Measurements from ENCODE around the gene TP53BP2. TPM values are rescaled to one million over a fixed set of nuclear protein-coding genes. Genes with fewer than 3 reads are reported as not detected.
"Not testable (repeated sequence)": the region's sequence is repeated elsewhere in the genome, so short reads cannot be mapped to it uniquely, and the experiment has no call there.

The TP53BP2 gene
- total RNA-seq, 2 experiments from 2014 or later, result 21.1 to 21.7 TPM

GRCh38 chr1:223742856-223743517, 102.8 kb downstream of the TP53BP2 start:
- Histone ChIP-seq H3K4me2 (ENCODE audit: low read length) (no peak overlapping the region), H3K9me2 (ENCODE audit: insufficient read depth, low read length) (no peaks in the 10 kb centered on the region), H3K4me1 (ENCODE audit: insufficient read depth, low read length, poor library complexity, severe bottlenecking) (no peaks in the 10 kb centered on the region), H2AFZ (ENCODE audit: low read length) (no peak overlapping the region), H3K4me3 (ENCODE audit: low read depth, low read length, poor library complexity, severe bottlenecking) (no peak overlapping the region), H3K27ac (ENCODE audit: low read depth, low read length, poor library complexity, severe bottlenecking) (no peak overlapping the region), H3K9me3 (ENCODE audit: low read length) (no peaks in the 10 kb centered on the region), H3K79me2 (ENCODE audit: insufficient read depth, low read depth, low read length) (no peaks in the 10 kb centered on the region), H3K36me3 (ENCODE audit: insufficient read depth, low read length) (no peaks in the 10 kb centered on the region), H4K20me1 (ENCODE audit: insufficient read depth, low read length) (no peaks in the 10 kb centered on the region)
- intact Hi-C loops (cut with micrococcal nuclease; ENCODE audit: unreplicated experiment), result no loop called here
- TF ChIP-seq EZH2phosphoT487 (IDR thresholded peaks at IDR 0.05; ENCODE audit: borderline replicate concordance, low read depth, low read length) (no peak), CTCF (conservative IDR thresholded peaks at IDR 0.05; ENCODE audit: low read length) (no peak)
- ChIA-PET POLR2A (no interaction called here), CTCF (ENCODE audit: unreplicated experiment) (no interaction called here)
- DNase-seq (ENCODE audit: low spot score), result no peak
- no TSS peak for BruUV-seq (replicated peaks)

- H3K9me2 ChIP-seq (ENCODE audit: insufficient read depth, low read length), result no peaks in the 10 kb centered on the region
- H3K79me2 ChIP-seq (ENCODE audit: insufficient read depth, low read depth, low read length), result no peaks in the 10 kb centered on the region
- no TSS peak for BruUV-seq (replicated peaks)
- H3K4me2 ChIP-seq (ENCODE audit: low read length), result no peak overlapping the region
- no peak overlapping the region for H3K4me3 ChIP-seq (ENCODE audit: low read depth, low read length, poor library complexity, severe bottlenecking)
- no peaks in the 10 kb centered on the region for H3K4me1 ChIP-seq (ENCODE audit: insufficient read depth, low read length, poor library complexity, severe bottlenecking)
- H4K20me1 ChIP-seq (ENCODE audit: insufficient read depth, low read length), result no peaks in the 10 kb centered on the region
- CTCF ChIA-PET (ENCODE audit: unreplicated experiment), result no interaction called here
- TF ChIP-seq EZH2phosphoT487 (IDR thresholded peaks at IDR 0.05; ENCODE audit: borderline replicate concordance, low read depth, low read length), result no peak
- TF ChIP-seq CTCF (conservative IDR thresholded peaks at IDR 0.05; ENCODE audit: low read length), result no peak
- POLR2A ChIA-PET, result interaction anchor here (0.7 kb wide), 1 partner anchor 1004 kb away, joined by 3 read pairs; no protein-coding TSS in a partner anchor
- H3K9me3 ChIP-seq (ENCODE audit: low read length), result no peaks in the 10 kb centered on the region
- DNase-seq (ENCODE audit: low spot score), result no peak
- H3K27ac ChIP-seq (ENCODE audit: low read depth, low read length, poor library complexity, severe bottlenecking), result no peak overlapping the region
- no peaks in the 10 kb centered on the region for H3K36me3 ChIP-seq (ENCODE audit: insufficient read depth, low read length)
- H2AFZ ChIP-seq (ENCODE audit: low read length), result no peak overlapping the region
- intact Hi-C loops (cut with micrococcal nuclease; ENCODE audit: unreplicated experiment), result no loop called here
Observed at GRCh38 chr1:223741861-223742260, 103.9 kb downstream of the TP53BP2 start.

- H3K4me1 ChIP-seq (ENCODE audit: insufficient read depth, low read length, poor library complexity, severe bottlenecking); H2AFZ ChIP-seq (ENCODE audit: low read length); H3K9me3 ChIP-seq (ENCODE audit: low read length); BruUV-seq (replicated peaks); H4K20me1 ChIP-seq (ENCODE audit: insufficient read depth, low read length); H3K4me3 ChIP-seq (ENCODE audit: low read depth, low read length, poor library complexity, severe bottlenecking); H3K36me3 ChIP-seq (ENCODE audit: insufficient read depth, low read length); H3K4me2 ChIP-seq (ENCODE audit: low read length); CTCF ChIA-PET (ENCODE audit: unreplicated experiment); DNase-seq (ENCODE audit: low spot score); H3K9me2 ChIP-seq (ENCODE audit: insufficient read depth, low read length); intact Hi-C loops (cut with micrococcal nuclease; ENCODE audit: unreplicated experiment); H3K27ac ChIP-seq (ENCODE audit: low read depth, low read length, poor library complexity, severe bottlenecking); H3K79me2 ChIP-seq (ENCODE audit: insufficient read depth, low read depth, low read length): not testable (repeated sequence)
- POLR2A ChIA-PET, result interaction anchor here (0.8 kb wide), 1 partner anchor 28 kb away, joined by 3 read pairs; the partner anchor contains the start of gene CAPN2
Observed at GRCh38 chr1:223740038-223740736, 105.6 kb downstream of the TP53BP2 start.

Data from OCI-LY7 (cell line).